ENCODE data around the gene WNT4.

Gene WNT4

GRCh38 chr1:22128392-22128791, 14.5 kb downstream of the WNT4 start:
- FAIRE-seq, result no peak

DNA sequence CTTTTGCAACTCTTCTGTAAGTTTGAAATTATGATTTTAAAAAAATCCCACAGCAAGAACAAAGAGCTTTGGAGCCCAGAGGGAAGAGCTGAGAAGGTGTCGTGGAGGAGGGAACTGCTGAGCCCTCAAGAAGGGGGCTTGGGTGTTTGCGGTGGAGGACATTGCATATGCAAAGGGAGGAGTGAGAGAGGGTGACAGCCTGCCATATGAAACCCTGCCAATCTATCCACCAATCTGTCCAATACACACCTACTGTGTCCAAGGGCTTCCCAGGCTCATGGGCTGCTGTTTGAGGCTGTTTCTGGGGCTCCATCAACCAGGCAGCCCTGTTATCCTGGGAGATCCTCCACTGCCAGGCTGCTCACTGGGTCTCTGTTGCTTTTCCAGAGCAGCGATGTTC, 15.2 kb downstream of the WNT4 start:
- no peak for FAIRE-seq

GRCh38 chr1:22127248-22127647, 15.6 kb downstream of the WNT4 start:
- FAIRE-seq, result no peak

GRCh38 chr1:22126531-22126930, 16.4 kb downstream of the WNT4 start:
- no peak for FAIRE-seq

- FAIRE-seq, result no peak
These were observed 18.2 kb downstream of the WNT4 start for GRCh38 chr1:22124592-22125229.

GRCh38 chr1:22123901-22124404, 18.9 kb downstream of the WNT4 start:
- FAIRE-seq, result no peak

- FAIRE-seq, result no peak
These were observed 19.9 kb downstream of the WNT4 start for GRCh38 chr1:22123071-22123390.

DNA sequence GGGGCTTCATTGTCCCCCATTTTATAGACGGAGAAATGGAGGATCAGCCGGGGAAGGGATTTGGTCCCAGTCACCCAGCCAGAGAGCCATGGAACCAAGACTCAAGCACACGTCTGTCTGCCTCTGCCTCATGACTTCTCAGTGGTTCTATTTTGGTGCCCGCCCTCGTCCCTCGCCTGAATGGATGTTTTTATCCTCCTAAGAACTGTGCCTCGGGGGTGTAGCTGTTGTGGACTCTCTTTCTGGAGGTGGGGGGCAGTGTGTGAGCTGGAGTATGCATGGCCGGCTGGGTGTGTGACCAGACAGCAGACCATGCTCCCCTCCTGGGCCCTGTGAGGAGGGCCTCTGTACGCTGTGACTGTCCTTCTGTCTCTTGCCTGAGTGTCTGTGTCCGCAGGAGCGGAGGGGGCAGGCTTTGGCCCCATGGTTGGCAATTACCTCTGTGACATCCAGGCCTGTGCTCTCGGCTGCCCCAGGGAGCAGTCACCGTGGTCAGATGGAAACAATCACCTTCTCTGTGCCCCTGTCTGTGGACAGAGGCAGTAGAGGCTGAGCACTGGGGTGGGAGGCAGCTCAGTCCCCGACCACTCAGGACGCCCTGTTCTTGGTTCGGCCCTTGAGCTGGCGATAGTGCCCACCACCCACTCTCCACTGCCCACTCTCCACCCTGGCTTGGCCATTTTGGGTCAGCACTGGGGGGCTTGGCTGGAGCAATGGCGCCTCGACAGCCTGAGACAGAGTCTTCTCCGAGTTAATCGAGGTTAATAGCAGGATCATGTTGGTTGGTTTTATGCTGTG, 20.4 kb downstream of the WNT4 start:
- FAIRE-seq, result no peak

- no peak for FAIRE-seq
These were observed 21.4 kb downstream of the WNT4 start for GRCh38 chr1:22121421-22121911.

DNA sequence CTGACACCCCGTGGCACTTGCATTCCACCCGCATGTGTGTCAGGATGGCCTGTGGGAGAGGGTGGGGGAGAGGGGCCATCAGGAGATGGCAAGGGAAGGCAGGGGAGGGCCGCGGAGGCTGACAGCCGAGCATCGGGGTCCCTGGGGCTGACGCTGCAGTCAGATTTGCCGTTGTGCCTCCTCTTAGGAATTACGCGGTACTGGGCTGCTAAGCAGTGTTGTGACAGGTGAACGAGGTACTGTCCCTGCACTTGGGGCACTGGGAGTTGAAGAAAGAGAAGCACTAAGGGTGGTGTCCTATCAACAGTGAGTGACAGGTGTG, 22.5 kb downstream of the WNT4 start:
- FAIRE-seq, result no peak

DNA sequence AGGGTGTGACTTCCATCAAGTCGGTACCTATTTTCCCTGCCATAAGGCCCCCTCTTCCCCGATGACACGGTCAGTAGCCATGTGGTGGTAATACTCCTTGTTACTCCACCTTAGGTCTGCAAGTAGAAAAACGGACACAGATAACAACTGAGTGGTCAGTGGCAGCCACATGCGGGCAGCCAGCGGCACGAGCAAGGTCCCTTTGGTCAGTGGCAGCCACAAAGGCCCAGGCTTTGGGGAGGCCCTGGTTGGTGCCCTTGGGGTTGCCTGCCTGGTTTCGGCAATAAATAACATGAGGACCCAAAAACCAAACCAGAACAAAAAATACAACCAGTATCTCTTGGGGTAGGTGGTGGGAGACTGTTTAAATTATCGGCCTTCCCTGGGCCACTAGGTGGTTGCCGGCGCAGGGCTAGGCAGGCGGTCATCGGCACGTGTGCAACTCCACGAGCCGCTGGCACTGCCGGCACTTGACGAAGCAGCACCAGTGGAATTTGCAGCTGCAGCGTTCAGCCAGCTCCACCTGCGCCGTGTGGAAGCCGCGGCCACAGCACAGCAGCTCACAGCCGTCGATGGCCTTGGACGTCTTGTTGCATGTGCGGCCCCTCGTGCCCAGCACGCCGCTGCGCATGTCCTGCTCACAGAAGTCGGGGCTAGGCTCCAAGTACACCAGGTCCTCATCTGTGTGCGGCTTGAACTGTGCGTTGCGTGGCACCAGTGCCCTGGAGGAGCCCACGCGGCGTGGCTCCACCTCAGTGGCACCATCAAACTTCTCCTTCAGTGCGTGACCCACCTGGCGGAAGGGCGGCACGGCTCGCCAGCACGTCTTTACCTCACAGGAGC, 23.1 kb downstream of the WNT4 start:
- FAIRE-seq, result no peak

- FAIRE-seq, result no peak
These were observed 24.5 kb downstream of the WNT4 start for GRCh38 chr1:22118291-22118992.

- no peak for FAIRE-seq
These were observed 25.0 kb downstream of the WNT4 start for GRCh38 chr1:22117851-22118250.

- FAIRE-seq, result no peak
These were observed 25.7 kb downstream of the WNT4 start for GRCh38 chr1:22117238-22117637.

- FAIRE-seq, result no peak
These were observed 27.6 kb downstream of the WNT4 start for GRCh38 chr1:22115286-22115685.

DNA sequence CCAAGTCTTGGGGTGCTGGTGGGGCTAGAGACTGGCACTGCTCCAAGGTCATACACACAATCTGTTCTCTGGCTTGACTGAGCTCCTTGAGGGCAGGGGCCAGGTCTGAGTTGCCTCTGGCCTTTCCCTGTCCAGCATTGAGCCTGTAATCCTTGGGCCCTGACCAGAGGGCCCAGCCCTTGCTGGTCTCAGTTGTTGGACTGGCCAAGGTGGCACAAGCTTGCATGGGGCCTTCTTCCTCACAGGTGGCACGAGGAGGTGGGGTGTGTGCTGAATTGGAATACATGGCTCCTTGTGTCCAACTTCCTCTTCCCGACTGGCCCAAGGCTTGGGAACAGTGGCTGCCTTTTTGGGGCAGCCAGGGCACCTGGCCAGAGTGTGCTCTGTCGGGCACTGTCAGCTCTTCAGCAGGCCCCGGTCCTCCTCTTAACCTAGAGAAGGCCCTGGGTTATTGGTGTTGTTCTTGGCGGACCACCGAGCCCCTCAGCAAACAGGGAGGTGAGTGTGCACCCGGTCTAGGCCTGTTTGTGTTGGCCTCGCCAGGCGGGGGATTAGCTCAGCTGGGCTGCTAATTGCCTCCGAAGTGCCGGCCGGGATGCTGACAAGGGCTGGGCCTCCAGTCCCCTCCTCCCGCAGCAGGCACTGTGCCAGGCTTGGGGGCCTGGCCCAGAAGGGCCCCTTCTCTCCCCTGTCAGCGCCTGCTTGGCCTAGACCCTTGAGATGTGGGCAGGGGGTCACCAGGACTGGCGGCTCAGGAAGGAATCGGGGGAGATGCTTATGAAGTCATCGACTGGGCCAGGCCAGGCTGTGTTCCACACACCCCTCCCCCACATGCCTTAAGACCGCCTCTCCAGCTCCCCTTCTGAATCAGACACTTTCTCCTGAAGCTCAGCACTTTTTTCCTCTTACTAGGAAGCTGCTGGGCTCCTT, 28.5 kb downstream of the WNT4 start:
- FAIRE-seq, result no peak

- no peak for FAIRE-seq
These were observed 30.3 kb downstream of the WNT4 start for GRCh38 chr1:22112554-22112953.

GRCh38 chr1:22111620-22112019, 31.3 kb downstream of the WNT4 start:
- no peak for FAIRE-seq

DNA sequence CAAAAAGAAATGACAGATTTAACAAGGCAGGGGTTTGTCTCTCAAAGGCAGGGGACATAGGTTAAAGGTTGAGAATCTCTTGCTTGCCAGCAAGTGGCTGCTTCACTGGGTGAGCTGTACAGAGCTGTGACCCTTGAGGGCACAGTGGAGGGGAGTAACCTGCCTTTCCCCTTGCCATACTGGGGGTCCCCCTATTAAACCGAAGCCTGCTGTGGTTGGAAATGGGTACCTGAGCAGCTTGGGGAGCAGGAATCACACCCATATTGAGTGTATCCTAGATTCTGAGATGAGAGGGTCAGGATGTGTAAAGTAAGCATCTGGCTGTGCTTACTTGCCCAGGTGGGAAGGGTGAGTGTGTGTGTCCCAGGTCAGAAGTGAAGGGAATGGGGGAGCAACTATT, 31.8 kb downstream of the WNT4 start:
- FAIRE-seq, result no peak

GRCh38 chr1:22110016-22110415, 32.9 kb downstream of the WNT4 start:
- no peak for FAIRE-seq

DNA sequence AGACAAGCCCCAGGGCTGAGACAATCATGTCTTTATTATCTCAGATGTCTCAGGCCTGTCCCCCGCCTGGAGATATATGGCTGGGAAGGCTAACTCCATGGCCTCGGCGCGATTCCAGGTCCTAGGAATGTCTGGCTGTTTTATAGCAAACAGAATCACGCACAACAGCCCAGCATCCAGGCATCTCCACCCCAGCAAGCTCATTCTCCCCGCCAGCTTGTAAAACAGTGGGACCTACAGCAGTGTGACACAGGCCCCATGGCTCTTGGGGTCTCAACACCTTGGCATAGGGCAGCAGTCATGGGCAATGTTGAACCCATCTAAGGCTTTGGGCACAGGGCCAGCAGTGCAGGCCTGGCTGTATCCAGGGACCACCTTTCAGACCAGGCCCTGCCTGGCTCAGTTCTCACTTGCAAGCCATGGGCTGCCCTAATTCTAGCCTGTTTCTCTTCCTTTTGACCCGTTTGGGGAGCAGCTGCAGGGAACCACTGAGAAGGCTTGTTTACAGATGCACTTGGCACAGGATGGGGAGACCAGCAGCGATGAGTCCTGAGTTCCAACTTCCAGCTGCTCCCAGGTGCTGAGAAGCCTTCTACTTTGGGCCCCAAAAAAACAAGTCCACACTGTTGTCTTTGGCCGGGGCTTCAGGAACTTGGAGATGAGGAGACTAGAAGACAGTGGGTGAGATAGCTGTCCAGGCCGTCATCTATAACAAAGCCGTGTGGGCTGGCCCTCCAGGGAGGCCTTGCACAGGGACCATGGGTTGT, 34.4 kb downstream of the WNT4 start:
- no peak for FAIRE-seq

Measured in colon (tissue), 2 donors.